UCSD-AML1 (cell line): ENCODE measurements around the gene DEDD.

Experiments
- DNase-seq: peaks from one replicate; lab custom pipeline; 2025; ENCODE audit not compliant: unreplicated experiment; lab: John Stamatoyannopoulos, UW

The DEDD gene

DNA sequence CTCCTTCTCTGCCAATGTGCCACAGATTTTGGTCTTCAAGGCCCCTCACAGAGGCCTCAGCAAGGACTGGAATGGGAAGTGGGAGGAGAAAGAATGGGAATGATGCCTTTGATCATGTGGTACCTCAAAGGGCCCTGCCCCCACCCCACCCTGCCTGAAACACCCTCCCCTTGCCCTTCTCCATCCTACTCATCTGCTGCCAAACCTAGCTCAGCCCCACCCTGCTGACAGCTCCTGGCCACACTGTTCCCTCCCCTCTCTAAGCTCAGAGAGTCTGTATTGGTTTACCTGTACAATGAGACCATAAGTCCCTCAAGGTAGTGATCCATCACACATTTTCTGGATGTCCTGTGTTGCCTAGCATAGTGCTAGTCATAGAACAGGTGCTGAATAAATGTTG is 56.1 kb downstream of the DEDD start:
- no peak for DNase-seq

DNA sequence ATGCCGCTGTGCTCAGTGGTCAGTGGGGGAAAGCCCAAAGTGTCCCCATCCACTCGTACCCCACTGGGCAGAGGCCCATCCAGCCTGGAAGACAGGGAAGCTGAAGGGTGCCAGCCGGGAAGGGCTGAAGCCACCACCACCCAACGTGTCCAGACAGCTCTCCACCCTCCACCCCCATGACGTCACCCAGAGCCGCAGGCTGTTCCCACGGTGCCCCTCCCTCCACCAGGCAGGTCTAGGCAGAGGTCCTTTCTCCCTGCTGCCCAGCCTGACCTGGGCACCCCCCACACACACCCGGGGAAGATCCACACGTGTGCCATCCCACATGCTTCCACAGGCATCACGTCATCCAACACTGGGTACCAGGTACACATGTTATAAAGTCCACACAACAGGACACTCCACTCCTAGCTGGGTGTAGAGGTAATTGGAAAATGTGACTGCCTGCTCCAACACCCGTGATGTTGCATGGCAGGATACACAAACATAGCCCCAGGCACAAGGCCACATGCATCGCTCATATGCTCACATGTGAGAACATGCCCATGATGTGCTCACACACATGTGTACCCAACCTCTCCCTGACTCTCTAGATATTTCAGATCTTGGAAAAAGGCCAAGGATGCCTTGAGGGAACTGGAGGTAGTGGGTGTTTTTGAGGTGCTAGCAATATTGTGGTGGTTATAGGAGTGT is 57.6 kb downstream of the DEDD start:
- DNase-seq: no peak

DNA sequence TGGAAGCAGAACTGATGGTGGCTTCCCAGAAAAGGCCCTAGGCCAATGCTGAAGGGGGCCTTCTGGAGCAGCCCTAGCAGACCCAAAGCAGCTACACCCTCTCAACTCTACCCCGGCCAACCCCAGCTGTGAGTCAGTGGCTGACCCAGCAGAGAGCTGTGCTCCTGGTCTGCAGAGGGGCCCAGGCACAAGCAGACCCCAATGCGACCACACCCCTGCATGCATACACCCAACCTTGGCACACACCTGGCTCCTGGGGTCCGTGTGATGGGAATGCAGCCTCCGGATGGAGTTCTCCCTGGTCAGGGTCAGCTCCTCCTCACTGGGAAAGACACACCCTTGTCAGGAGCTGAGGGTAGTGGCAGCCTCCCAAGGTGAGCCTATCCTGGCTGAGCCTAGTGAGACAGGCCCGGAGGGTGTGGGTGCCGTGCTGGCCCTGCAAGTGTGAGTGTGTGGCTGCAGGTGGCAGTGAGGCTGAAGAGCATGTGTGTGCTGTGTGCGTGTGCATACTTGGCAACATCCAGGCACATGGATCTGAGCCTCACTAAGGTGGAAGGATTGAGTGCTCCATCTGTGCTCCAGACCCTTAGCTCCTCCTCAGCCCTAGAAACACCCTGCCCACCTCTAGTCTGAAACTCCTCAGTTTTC is 58.9 kb downstream of the DEDD start:
- no peak for DNase-seq

DNA sequence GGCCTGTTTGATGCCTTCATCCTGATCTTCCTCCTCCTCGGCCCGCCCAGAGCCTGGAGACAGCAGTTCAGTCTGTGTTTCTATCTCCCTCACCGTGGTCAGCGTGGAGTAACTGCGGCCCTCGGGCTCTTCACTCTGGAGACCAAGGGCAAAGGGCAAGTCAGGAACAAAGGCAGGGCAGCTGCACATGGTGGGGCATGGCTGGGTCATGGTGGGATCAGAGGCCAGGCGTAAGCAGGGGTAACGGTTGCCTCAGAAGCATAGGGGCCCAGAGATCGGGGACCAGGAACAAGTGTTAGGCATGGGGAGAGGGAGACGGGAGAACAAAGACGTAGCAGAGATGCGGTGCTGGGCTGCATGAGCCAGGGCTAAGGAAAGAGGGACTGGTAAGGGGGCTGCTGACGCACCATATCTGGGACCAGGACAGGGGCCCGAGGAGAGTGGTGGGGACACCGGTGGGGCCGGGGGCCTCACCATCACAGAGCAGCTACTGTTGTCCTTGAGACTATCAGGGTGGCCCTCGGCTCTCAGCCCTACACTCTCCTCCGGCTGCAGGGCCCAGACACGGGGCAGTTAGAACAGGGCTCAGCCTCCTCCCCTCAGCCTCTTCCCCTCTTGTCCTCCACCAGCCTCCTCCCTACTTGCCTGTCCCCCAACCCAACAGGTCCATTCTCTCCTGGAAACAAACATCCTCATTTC is 59.6 kb downstream of the DEDD start:
- no peak for DNase-seq

DNA sequence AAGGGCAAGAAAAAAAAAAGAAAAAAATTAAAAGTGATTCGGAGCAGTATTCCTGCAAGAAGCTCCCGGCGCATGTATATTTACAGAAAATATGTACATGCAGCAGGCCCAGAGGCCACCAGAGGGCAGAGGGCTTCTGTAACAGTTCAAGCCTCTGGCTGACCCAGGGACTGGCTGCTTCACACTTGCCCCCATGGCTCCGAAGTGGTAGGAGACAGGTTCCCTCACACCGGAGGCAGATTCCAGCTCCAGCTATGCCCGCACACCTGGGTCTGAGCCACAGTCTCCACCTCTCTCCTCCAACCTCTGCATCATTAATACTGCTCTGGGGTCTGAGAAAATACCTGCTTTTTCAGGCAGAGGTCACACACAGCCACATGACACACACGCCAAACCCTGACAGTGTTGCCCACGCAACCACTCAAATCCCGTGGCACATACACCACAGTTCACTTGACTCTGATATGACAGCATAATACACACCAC is 60.5 kb downstream of the DEDD start:
- peak; percentile 67 for DNase-seq
